HT1080 (cell line): ENCODE measurements around the gene CCNI. TPM values are rescaled to one million over a fixed set of nuclear protein-coding genes. Genes with fewer than 3 reads are reported as not detected.
"Not testable (repeated sequence)": the region's sequence is repeated elsewhere in the genome, so short reads cannot be mapped to it uniquely, and the experiment has no call there.

Experiments
- DNase-seq: peaks from one replicate; pipeline ENCODE4 v3.0.0-alpha.2; 2015; ENCODE audit warnings: low read depth
- polyA plus RNA-seq, 2 experiments: library from polyadenylated mRNA; depleted of rRNA; stranded (reverse); fragments of >200 nt; gene quantifications; 2 replicates each; pipeline ENCODE4 v1.2.3, GENCODE V29; 2015
- total RNA-seq: library from RNA; depleted of rRNA; stranded (reverse); fragments of >200 nt; shearing (Covaris generic); gene quantifications from 2 replicates; pipeline ENCODE4 v1.2.3, GENCODE V29; 2014; rRNA removed

CCNI gene, protein sequence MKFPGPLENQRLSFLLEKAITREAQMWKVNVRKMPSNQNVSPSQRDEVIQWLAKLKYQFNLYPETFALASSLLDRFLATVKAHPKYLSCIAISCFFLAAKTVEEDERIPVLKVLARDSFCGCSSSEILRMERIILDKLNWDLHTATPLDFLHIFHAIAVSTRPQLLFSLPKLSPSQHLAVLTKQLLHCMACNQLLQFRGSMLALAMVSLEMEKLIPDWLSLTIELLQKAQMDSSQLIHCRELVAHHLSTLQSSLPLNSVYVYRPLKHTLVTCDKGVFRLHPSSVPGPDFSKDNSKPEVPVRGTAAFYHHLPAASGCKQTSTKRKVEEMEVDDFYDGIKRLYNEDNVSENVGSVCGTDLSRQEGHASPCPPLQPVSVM
- total RNA-seq = 83.8 and 108 TPM in 2 replicates
- polyA plus RNA-seq (2015; cell fraction: cytosol; rRNA removed) = 252 and 311 TPM in 2 replicates
- 69.4 and 71.5 TPM in 2 replicates for polyA plus RNA-seq (2015; cell fraction: nucleus; rRNA removed)

DNA sequence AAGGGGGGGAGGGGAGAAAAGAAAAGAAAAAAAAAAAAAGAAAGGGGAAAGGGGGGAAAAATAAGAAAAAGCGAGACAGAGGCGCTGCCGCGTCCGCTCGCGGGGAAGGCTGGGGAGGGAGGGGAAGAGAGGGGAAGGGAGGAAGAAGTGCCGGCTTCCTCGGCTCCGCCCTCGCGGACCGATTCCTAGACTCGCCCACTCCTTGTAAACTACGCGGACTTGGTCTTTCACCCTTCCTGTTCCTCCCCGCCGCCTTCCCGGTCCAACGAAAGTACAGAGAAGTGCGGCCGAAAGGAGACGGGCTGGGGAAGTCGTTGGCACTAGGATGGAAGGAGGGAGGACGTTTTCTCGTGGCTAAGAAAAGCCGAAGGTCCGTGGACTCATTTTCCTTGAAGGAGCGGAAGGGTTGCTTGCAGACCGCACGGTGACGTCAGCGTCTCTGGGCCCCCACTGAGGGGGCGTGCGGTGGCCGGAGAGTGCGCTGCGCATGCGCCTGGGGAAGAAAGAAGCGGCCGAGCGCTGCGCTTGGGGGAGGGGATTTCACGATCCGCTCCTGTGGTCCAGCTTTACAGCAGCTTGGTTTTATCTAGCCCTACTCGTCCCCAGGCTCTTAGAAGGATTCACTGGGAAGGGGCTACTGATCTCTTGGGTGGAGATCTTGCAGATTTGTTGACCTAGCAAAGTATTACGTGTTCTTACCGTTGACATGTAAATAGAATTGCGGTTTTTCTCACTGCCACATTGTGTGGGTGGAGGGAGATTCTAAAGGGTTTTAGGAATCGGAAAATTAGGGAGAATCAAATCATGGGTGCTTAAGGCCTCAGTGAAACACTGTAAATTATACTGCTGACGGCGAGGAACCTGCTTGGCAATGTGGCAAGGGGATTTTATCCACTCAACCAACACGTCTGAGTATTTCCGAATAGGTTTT lies at the start of gene CCNI:
Gene CCNI (minus strand): TSS at position 121 of the 931 bp plus-strand sequence. CDS start 9,627 bp downstream, outside the sequence.
- peak; percentile 93 for DNase-seq

DNA sequence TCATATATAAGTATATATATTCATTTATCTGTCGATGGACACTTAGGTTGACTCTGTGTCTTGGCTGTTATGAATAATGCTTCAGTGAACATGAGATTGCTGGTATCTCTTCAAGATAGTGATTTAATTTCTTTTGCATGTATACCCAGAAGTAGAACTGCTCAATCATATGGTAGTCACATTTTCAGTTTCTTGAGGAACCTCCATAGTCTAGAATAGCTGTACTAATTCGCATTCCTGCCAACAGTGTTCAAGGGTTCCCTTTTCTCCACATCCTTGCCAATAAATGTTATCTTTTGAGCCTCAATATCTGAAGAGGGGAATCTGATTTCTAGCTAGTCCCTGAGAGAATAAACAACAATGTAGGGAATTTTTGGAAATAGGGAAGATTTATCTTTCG lies 48.8 kb upstream of the CCNI start:
- no peak for DNase-seq

DNA sequence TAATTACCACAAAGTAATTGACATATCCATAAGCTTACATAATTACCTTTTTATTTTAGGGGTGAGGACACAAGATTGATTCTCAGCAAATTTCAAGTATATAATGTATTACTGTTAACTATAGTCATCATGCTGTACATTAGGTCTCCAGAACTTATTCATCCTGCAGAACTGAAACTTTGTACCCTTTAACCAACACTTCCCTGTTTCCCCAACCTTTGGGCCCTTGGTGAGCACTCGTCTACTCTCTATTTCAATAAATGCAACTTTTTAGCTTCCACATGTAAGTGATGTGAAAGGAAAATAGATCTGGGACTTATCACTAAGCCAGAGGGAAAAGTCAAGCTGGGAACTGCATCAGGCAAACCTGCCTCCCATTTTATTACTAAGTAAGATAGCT lies 47.6 kb upstream of the CCNI start:
- DNase-seq = no peak

DNA sequence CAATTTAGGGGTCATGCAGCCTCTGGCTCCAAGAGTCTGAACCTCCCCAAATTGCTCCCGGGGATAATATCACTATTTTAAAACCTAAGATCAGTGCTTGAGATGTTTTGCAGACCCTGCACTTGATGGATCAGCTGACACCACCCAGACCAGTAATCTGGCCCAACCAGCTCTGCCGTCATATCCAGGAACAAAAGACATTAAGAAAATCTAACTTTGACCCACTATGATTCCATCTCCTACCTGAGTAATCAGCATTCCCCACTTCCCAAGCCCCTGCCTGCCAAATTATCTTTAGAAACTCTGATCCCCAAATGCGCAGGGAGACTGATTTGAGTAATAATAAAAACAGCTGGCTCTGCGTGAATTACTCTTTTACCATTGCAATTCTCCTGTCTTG lies 46.9 kb upstream of the CCNI start:
- DNase-seq = no peak

DNA sequence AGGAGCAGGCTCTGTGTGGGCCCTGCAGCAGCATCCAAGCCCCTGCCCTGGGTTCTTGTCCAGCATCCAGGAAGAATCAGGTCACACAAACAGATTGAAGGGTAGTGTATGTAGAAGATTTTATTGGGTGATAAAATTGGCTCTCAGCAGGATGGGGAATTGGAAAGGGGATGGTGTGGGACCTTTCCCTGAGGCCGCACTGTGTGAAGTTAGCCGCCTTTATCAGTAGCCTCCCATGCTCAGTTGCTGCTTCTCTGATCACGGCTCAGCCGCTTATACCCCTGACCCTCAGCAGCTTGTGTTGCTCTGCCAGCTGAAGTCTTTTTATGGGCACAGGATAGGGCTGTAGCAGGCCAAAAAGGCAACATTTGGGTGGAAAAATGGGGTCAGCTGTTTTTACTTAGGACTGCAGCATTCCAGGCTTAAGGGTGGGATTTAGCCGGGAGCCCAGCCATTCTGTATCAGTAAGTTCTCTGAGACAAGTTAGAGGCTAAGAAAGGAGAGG lies 46.0 kb upstream of the CCNI start:
- DNase-seq = no peak

DNA sequence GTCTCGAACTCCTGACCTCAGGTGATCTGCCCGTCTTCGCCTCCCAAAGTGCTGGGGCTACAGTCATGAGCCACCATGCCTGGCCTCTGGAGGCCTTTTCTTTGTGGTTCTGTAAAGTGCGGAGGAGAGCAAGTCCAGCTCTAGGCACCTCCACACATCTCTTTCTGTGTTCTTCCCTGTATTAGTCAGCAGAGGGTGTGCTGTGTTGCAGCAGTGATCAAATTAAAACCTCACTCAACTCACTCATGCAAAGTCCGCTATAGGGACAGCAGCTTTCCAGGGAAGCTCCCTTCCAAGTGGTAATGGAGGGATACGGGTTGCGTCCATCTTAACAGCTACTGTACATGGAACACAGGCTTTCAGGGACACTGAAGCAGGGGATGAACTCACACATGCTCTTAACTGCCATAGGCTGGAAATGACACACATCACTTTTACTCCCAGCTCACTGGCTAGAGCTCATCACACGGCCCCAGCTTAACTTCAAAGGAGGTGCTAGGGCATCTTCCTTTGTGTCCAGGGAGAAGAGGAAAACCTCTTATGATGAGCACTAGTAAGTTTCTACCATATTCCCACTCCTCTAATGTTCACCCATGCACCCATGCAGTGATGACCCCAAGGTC lies 45.2 kb upstream of the CCNI start:
- DNase-seq = peak; percentile 12

DNA sequence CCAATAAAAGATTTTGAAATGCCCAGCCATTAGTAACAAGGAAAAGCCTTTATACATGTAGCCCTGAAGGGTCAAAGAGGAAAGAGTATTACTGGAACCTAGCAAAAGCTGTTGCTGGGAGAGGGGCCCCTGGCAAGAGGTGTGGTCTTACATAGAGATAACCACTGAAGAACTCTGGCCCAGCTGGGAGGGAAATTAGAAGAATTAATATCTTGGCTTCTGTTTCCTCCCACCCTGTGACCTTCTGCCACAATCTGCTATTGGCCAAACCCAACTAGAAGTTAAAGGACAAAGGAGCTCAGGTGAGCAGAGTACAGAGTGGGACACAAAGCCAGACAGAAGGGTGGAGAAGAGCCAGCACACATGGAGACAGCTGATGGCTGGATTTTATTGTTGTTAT lies 41.9 kb upstream of the CCNI start:
- DNase-seq = no peak

DNA sequence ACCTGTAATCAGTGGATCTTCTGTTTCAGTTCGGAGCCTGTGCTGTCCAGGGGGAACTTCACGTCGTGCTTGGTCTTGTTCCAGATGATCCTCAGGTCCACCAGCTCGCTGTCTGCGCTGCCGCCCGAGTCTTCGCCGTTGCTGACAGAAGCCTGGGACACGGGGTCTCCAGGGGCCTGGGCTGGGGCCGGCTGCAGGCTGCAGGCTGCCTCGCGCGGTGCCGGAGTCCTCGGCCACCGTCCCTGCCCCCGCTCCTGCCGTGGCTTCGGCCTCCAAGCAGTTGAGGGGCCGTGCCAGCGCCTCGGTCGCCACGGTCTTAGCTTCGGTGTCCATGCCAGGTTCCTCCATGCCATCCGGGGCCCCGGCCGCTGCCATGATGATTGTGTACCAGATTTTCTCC lies 37.3 kb upstream of the CCNI start:
- DNase-seq = no peak

DNA sequence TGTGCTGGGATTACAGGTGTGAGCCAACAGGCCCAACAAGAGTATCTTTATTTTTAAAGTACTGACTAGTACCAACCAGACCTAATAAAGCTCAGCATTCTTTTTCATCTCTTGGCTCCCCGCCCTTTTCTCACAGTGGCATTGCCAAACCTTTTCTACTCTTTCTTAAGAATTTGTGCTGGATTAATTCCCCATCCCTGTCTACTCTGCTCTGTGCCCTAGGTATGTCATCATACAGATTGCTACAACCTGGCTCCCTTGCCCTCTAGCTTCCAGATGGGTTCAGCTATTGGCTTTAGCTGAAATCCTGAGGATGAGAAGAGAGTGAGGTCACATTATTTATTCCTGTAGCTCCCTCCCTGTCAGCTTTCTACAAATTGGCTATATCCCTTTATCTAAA lies 34.9 kb upstream of the CCNI start:
- no peak for DNase-seq

DNA sequence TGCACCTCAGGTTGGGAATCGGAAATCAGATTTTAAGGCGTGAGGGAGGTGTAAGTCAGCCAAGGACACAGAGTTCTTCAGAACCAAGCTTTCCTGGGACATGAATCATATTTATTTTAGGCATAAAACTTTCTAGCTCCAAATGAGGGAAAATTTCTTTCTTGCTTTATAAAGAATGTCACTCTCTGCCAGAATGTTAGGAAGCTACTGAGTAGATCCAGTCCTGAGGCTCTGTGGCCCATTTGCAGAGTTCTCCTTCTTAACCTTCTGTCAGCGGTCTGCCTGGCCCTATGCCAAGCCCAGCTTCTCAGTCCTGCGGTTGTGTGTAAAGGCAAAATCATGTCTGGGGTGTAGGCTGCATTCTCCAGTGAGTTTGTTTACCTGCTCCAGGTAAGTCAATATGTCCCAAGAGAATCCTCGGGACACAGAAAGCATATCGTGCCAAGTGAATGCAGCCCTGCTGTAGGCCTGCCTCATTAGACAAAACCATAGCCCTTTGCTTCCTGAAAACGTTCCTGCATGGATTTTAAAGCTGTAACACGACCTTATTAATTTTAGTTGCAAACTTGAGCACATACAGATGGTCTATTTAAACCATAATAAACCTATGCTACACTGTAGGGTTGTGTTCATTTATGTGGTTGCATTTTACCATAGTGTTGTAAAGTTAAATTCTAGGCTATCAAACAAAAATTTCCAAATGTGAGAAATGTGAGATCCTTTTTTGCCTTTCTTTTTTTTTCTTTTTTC lies 29.2 kb upstream of the CCNI start:
- no peak for DNase-seq

DNA sequence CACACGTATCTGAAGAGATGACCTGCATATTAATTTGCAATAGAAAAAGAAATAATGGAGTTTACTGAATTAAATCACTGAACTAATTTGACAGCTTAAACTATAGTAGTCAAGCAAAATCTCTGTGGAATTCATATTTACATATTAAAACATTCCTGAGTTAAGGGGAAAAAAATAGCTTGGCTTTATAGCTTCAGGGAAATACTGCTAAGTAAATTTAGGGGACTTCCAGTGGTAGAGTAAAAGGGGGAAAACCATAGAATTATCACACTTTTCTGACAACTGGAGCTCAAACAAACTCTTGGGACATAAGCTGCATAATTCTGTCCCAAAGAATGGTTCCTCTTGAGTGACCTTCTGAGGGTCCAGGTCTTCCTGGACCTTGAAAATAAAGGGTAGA lies 28.6 kb upstream of the CCNI start:
- no peak for DNase-seq

DNA sequence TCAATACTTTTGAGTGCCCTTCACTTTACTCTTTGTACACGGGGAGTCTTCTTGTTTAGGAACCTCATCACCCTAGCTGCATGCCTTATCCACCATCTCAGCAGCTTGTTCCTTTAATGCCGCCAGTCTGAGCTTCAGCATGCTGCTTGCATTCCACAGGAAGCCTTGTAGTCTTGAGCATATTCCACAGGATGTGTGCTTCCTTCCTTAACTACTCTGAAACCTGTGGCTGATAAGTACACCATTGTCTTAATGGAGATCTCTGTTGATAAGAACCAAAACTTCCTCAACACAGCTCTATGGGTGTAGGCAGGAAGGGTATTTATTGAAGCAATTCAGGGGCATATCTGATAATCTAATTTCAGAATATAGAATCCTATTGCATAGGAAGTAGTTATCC lies 24.4 kb upstream of the CCNI start:
- no peak for DNase-seq

DNA sequence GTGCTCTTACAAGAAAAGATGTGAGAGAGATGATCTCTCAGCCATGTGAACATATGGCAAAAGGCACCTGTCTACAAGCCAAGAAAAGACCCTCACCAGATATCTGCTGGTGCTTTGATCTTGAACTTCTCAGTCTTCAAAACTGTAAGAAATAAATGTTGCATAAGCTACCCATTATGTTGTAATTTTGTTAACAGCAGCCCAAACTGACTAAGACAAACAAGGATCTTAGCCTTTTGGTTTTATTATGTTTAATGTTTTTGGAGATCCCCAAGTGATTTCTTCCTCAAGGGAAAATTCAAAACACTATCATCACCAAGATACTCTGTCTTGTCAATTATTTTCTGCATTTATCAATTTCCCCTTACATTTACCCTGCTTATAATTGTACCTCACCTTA lies 21.8 kb upstream of the CCNI start:
- no peak for DNase-seq

DNA sequence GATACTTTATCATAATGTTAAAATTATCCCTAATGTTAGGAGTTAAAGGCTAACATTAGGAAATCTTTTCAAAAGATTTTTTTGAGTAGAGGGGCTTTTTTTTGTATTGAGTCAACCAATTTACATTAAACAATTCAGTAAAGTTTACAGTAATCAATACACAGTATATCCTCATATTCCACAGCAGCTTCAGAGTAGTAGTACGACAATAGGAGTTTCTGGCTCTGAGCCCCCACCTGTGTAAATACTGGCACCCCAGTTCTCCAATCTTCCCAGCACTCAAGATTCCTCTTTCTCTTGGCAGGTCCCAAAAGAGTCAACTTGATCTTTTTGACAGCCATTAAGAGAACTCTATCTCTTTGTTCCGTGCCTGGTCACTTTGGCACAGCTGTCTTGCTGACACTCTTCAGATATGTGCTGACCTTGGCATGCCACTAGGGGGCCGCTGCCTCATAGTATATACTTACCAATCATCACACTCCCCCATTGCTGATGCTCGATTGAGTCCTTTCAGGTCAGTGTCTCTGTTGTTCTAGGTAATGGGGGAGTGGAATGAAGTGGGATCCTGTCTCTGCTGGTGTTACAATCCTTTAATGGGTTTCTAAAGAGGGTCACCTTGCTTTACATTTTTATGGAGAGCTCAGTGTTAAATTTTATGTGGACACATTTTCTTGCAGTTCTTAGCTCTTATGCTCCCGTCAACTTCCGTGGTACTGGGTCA lies 19.5 kb upstream of the CCNI start:
- DNase-seq = peak; percentile 45

DNA sequence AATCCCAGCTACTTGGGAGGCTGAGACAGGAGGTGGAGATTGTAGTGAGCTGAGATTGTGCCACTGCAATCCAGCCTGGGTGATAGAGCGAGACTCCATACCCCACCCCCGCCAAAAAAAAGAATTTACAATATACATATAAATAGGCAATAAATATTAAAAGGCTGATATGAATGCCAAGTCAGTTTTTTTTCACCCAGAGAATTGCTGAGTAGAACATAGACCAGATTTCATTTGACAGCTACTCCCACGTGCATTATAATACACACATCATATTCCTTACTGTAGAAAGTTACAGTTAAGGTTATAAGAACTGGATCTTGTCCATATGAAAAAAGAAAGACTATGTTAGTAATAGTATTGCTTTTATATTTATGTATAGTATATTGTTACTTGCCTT lies 18.7 kb upstream of the CCNI start:
- DNase-seq = no peak

DNA sequence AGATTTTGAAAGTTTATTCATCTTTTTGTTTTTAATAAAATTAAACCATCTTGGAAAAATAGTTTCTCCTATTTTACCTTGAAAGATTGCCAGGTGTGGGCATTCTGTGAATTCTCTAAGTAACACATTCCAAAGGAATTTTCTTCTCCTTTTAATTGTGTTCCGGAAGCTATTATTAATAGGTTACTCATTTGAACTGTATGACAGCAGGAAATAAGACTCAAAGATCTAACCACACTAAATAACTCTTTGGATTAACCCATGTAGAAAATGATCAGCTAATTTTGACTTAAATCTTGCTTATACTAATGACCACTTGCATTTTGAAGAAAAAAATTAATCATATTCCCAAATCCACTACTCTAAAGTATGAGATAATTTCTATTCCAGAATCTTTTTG lies 17.6 kb upstream of the CCNI start:
- peak; percentile 66 for DNase-seq

DNA sequence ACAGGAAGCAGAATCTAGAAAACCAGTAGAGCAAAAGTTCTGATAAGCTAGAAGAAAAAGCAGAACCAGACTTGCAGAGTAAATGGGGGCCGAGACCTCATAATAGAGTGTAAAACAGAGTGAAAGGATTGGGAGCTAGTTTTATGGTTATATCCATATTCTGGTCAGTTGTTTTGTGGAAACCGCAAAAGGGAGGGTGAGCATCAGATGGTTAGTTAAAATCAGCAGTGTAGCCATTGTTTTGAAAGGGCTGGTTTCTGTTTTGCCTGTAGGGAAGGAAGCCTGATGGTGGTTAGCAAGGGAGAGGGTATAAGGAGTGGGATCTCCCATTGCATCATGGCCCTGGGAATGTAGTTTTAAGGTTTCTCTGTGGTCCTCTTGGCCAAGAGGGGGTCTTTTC lies 17.2 kb upstream of the CCNI start:
- peak; percentile 72 for DNase-seq

DNA sequence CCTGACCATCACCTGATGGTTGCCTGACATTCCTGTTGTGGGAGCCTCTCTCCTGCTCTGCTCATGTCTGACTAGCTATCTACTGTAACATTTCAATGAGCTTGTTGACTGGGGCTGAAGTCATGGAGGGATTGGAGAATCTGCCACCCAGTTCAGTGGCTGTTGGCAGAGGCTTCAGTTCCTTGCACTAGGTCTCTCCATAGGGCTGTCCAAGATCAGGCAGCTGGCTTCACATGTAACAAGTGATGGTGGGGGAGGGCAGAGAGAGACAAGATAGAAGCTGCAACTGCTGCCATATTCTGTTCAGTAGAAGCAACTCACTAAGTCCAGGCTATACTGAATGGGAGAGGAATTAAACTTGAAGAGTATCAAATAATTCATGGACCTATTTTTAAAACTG lies 14.1 kb upstream of the CCNI start:
- DNase-seq = no peak

DNA sequence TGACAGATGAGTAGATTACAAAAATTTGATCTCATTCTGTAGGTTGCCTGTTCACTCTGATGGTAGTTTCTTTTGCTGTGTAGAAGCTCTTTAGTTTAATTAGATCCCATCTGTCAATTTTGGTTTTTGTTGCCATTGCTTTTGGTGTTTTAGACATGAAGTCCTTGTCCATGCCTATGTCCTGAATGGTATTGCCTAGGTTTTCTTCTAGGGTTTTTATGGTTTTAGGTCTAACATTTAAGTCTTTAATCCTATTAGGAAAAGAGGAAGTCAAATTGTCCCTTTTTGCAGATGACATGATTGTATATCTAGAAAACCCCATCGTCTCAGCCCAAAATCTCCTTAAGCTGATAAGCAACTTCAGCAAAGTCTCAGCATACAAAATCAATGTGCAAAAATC lies 11.2 kb upstream of the CCNI start:
- not testable (repeated sequence) for DNase-seq

DNA sequence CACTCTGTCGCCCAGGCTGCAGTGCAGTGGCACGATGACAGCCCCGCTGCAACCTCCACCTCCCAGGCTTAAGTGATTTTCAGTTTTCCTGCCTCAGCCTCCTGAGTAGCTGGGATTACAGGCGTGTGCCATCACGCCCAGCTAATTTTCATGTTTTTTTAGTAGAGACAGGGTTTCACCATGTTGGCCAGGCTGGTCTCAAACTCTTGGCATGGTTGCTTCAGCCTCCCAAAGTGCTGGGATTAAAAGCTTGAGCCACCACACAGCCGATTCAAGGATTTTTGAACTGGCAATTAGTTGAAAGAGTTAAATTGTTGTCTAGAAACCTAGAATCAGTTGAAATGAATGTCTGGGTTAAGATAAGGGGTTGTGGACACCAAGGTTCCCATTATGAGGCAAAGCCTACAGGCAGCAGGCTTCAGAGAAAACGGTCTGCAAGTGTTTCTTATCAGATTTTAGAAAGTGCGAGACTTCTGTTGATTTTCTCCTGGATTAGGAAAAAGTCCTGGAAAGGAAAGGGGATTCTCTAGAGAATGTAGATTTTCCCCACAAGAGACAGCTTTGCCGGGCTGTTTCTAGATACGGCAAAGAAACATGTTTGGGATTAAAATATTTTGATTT lies 8.3 kb upstream of the CCNI start:
- DNase-seq = no peak
